Transverse colon (tissue), 4 donors: ENCODE data around the gene FOSB. TPM values are rescaled to one million over a fixed set of nuclear protein-coding genes. Genes with fewer than 3 reads are reported as not detected.

Experiments
- DNase-seq: peaks from one replicate; pipeline ENCODE4 v3.0.0-alpha.2; 2019
- H3K27ac ChIP-seq, 4 donors: fragments of 200-600 bp; sonication (generic); 2 replicates each; pipeline ENCODE4 v1.5.1; 2016 to 2018; ENCODE audit warnings: inconsistent platforms in 4 of 4
- H3K27me3 ChIP-seq: fragments of 200-600 bp; sonication (generic); 2 replicates; pipeline ENCODE4 v1.5.1; 2017; ENCODE audit warnings: inconsistent platforms
- H3K36me3 ChIP-seq, 4 donors: fragments of 200-600 bp; sonication (generic); 2 replicates each; pipeline ENCODE4 v1.5.1; 2017 to 2019; ENCODE audit warnings: inconsistent platforms in 4 of 4
- H3K4me1 ChIP-seq, 4 donors: fragments of 200-600 bp; sonication (generic); 2 replicates each; pipeline ENCODE4 v1.5.1; 2017 to 2020; ENCODE audit warnings: inconsistent platforms in 4 of 4
- H3K4me3 ChIP-seq, 4 donors: fragments of 200-600 bp; sonication (generic); 1 replicate in 1 of 4; 2 replicates in 3 of 4; pipeline versions ENCODE4 v1.5.1 to v1.6.1; 2017 to 2019; ENCODE audit warnings: inconsistent platforms in 4 of 4
- H3K9me3 ChIP-seq, 2 donors: fragments of 200-600 bp; sonication (generic); 2 replicates each; pipeline ENCODE4 v1.5.1; 2017 to 2019; ENCODE audit warnings: inconsistent platforms in 2 of 2
- CTCF ChIP-seq, 5 experiments: fragments of 200-600 bp in 3 of 5; fragments of 450-650 bp in 2 of 5; sonication (generic) in 3 of 5; IDR thresholded peaks; 1 replicate in 2 of 5; 2 replicates in 3 of 5; pipeline ENCODE4 v1.5.1; 2016 to 2017; ENCODE audit warnings: antibody characterized with exemption in 5 of 5, inconsistent platforms in 3 of 5, mild to moderate bottlenecking in 2 of 5, moderate library complexity in 1 of 5
- EP300 ChIP-seq: sonication (generic); formaldehyde crosslinking; IDR thresholded peaks from one replicate; pipeline ENCODE4 v1.6.1; 2017; ENCODE audit warnings: antibody characterized with exemption, low read depth
- POLR2A ChIP-seq: fragments of 450-650 bp; IDR thresholded peaks from one replicate; pipeline ENCODE4 v1.6.1; 2016; ENCODE audit warnings: antibody characterized with exemption, mild to moderate bottlenecking, moderate library complexity
- POLR2AphosphoS5 ChIP-seq, 3 donors: sonication (generic); formaldehyde crosslinking; IDR thresholded peaks; one replicate each; pipeline ENCODE4 v1.6.1; 2016; ENCODE audit warnings: antibody characterized with exemption in 3 of 3
- whole genome bisulfite sequencing, 2 donors: methylation state at CpG; one replicate each; pipeline ENCODE4 v1.1.5; 2018; ENCODE audit warnings: low coverage in 1 of 2; 5-methylcytosine and 5-hydroxymethylcytosine counted together
- in situ Hi-C, 4 donors: fragments of 200-750 bp; cut with MboI; loops; one replicate each; pipeline versions ENCODE4 v1.15.0 to v1.15.1; 2017; ENCODE audit warnings: low sequenced_read_pairs in 3 of 4, low pct_ligation_motif_present in 1 of 4, low pct_unique_long_range_greater_than_20kb in 1 of 4
- intact Hi-C: fragments of 100-400 bp; cut with DNase I; formaldehyde crosslinking; loops from one replicate; pipeline ENCODE4 v1.15.1; 2023; ENCODE audit warnings: low total_unique reads
- total RNA-seq, 4 donors: library from RNA; depleted of rRNA; stranded (reverse); fragments of >200 nt; gene quantifications; one replicate each; pipeline ENCODE4 v1.1.0, GENCODE V29; 2016

The FOSB gene
- total RNA-seq, 4 donors from 2014 or later: 14.5 to 64.7 (median 25.6) TPM

GRCh38 chr19:45473682-45474605 is 6.1 kb downstream of the FOSB start:
- intact Hi-C loops (no loop called here), in situ Hi-C loops (no loop called here)
- no peak for DNase-seq
- Histone ChIP-seq H3K27me3 (peaks cover 49% of the 10 kb centered on the region), H3K27ac (no peak overlapping the region), H3K4me1 (peaks cover 10 to 34% (median 12%) of the 10 kb centered on the region in 4 donors), H3K9me3 (no peaks in the 10 kb centered on the region), H3K4me3 (no peak overlapping the region), H3K36me3 (no peaks in the 10 kb centered on the region)
- WGBS, 2 donors: 66 to 67% methylated on average over 16 to 27 of the region's 27 CpGs
- no peak for TF ChIP-seq CTCF (IDR thresholded peaks at IDR 0.05)
- TF ChIP-seq POLR2AphosphoS5 (IDR thresholded peaks at IDR 0.05): no peak
- no peak for TF ChIP-seq POLR2A
- no peak for TF ChIP-seq EP300

GRCh38 chr19:45474606-45475521 is 7.1 kb downstream of the FOSB start:
- Histone ChIP-seq H3K36me3 (no peaks in the 10 kb centered on the region), H3K27me3 (peaks cover 49% of the 10 kb centered on the region), H3K4me3 (no peak overlapping the region), H3K27ac (no peak overlapping the region), H3K4me1 (peaks cover 8 to 32% (median 11%) of the 10 kb centered on the region in 4 donors), H3K9me3 (no peaks in the 10 kb centered on the region)
- no peak for TF ChIP-seq EP300
- no peak for TF ChIP-seq POLR2A
- TF ChIP-seq POLR2AphosphoS5 (IDR thresholded peaks at IDR 0.05): no peak
- TF ChIP-seq CTCF (IDR thresholded peaks at IDR 0.05): no peak
- intact Hi-C loops (no loop called here), in situ Hi-C loops (loop anchor here (5.0 kb wide), 2 partner anchors 33 to 38 kb away; no protein-coding TSS in a partner anchor)
- 43 to 49% methylated on average over 11 to 28 of the region's 28 CpGs for WGBS, 2 donors
- DNase-seq: no peak

GRCh38 chr19:45475537-45476291 is 7.9 kb downstream of the FOSB start:
- 58 to 69% methylated on average over 3 to 6 of the region's 6 CpGs for WGBS, 2 donors
- Histone ChIP-seq H3K4me3 (no peak overlapping the region), H3K36me3 (no peaks in the 10 kb centered on the region), H3K9me3 (no peaks in the 10 kb centered on the region), H3K27me3 (peaks cover 49% of the 10 kb centered on the region), H3K4me1 (peaks cover 4 to 24% (median 7%) of the 10 kb centered on the region in 4 donors), H3K27ac (no peak overlapping the region)
- in situ Hi-C loops (loop anchor here (5.0 kb wide), 2 partner anchors 33 to 38 kb away; no protein-coding TSS in a partner anchor), intact Hi-C loops (no loop called here)
- no peak for DNase-seq
- no peak for TF ChIP-seq POLR2AphosphoS5 (IDR thresholded peaks at IDR 0.05)
- TF ChIP-seq EP300: no peak
- TF ChIP-seq CTCF (IDR thresholded peaks at IDR 0.05): no peak
- no peak for TF ChIP-seq POLR2A
